Fibroblast of the aortic adventitia (primary cell): ENCODE results near the gene MYLK. TPM values are rescaled to one million over a fixed set of nuclear protein-coding genes. Genes with fewer than 3 reads are reported as not detected.
"Not testable (repeated sequence)": the region's sequence is repeated elsewhere in the genome, so short reads cannot be mapped to it uniquely, and the experiment has no call there.

Experiments used
- DNase-seq: peaks from one replicate; pipeline ENCODE4 v3.0.0-alpha.2; 2010; ENCODE audit warnings: low read depth
- H3K4me3 ChIP-seq: 2 replicates; pipeline ENCODE4 v1.5.1; 2011; ENCODE audit warnings: low read depth, mild to moderate bottlenecking, control low read depth, low read length, moderate library complexity
- CTCF ChIP-seq: IDR thresholded peaks from 2 replicates; pipeline ENCODE4 v1.5.1; 2011; ENCODE audit warnings: mild to moderate bottlenecking, low read length, control low read depth, inconsistent platforms; ENCODE audit not compliant: insufficient read depth
- total RNA-seq: library from RNA; depleted of rRNA; stranded (reverse); fragments of >200 nt; gene quantifications from 2 replicates; pipeline ENCODE4 v1.2.3, GENCODE V29; 2012; ENCODE audit warnings: low replicate concordance

Gene MYLK
- total RNA-seq, 1 donor = 74.7 TPM

GRCh38 chr3:123712077-123712860, 171.9 kb downstream of the MYLK start:
- H3K4me3 ChIP-seq = no peak overlapping the region
- no peak for TF ChIP-seq CTCF
- DNase-seq = no peak

- no peak overlapping the region for H3K4me3 ChIP-seq
- DNase-seq = no peak
- TF ChIP-seq CTCF = no peak
These were observed 172.8 kb downstream of the MYLK start for GRCh38 chr3:123711356-123711755.

- DNase-seq = no peak
- no peak overlapping the region for H3K4me3 ChIP-seq
- no peak for TF ChIP-seq CTCF
These were observed 175.6 kb downstream of the MYLK start for GRCh38 chr3:123708531-123708930.

DNA sequence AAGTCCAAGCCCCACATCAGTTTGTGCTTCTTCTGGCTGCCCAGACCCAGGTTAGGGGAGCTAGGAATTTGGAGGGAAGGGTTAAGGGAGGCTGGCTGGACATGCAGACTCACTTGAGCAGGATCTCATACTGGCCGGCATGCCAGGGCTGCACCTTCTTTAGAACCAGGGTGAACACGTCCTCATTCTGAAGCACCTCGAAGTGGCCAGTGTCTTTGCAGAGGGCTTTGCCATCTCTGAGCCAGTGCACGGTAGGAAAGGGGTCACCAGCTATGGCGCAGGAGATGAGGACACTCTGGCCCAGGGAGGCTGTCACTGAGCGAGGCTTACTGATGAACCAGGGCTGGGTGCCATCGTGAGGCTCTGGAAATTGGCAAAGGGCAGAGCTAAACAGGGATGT, 176.5 kb downstream of the MYLK start:
- not testable (repeated sequence) for DNase-seq, H3K4me3 ChIP-seq

DNA sequence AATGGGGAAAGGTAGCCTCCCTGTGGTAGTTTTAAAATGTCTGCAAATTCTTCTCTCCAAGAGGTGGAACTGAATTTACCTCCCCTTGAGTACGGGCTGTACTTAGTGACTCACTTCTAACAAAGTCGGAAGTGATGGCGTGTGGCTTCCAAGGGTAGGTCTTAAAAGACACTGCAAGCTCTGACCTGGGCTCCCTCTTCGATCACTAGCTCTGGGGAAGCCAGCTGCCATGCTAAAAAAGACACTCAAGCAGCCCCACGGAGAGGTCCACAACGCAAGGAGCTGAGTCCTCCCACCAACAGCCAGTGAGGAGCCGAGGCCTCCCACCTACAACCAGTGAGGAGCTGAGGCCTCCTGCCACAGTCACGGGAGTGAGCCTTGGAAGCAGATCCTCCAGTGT, 177.3 kb downstream of the MYLK start:
- no peak for DNase-seq
- H3K4me3 ChIP-seq = no peak overlapping the region
- TF ChIP-seq CTCF = no peak

DNA sequence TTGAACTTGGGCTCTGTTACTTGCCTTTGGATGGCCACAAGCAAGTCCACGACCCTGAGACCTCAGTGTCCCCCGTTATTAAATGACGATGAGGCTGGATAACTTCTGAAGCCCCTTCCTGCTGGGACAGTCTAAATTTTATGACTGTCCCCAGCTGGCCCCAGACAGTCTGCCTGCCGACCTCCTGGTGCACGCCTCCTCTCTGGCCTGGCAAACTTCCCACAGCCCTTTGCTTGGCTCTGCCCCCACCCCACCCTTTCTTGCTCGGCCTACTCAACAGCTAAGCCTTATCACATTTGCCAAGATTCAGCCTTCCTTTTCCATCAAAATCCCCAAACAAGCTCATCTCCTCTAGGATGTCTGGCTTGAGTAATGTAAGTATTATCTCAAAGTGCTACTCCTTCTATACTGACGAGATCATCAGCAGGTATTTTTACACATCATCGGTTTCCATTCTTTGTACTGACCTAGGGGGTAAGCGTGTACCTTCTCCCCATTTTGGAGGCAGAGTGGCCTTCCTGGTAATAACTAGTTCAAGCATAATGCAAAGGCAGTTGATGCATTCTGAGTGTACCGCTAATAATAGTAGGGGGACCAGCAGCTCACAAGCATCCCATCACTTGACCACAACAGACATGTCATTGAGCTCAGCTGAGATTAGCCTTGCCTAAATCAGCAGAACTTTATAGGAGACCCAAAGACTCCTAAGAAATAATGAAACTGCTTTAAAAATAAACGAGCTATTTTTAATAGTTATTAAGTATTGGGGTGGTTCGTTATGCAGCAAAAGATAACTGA, 178.4 kb downstream of the MYLK start:
- no peak for DNase-seq
- H3K4me3 ChIP-seq = no peak overlapping the region
- TF ChIP-seq CTCF = no peak

DNA sequence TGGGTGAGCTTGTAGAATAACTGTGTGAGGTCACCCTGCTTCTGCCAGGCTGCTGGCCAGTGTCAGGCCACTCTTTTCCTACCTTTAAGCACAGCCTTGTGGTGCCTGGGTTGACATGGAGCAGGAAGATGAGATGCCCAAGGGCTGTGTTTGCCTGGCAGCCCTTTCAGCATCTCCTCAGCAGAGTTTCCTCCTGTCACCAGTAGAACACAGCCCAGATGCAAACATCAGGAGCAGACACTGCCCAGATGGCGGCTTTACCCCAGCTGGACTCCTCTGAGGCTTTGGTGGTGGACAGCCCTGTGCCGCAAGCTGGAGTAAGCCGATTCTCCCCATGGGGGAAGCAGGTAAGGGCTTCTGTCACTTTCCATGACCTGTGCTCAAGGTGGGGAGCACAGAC, 180.5 kb downstream of the MYLK start:
- not testable (repeated sequence) for H3K4me3 ChIP-seq, DNase-seq

GRCh38 chr3:123702720-123703119, 181.4 kb downstream of the MYLK start:
- no peak for TF ChIP-seq CTCF
- no peak for DNase-seq
- H3K4me3 ChIP-seq = no peak overlapping the region
